Chondrocyte (in vitro differentiated cells): ENCODE data around the gene KYNU. TPM values are rescaled to one million over a fixed set of nuclear protein-coding genes. Genes with fewer than 3 reads are reported as not detected.

Experiments
- DNase-seq: peaks from one replicate; pipeline ENCODE4 v3.0.0; 2021; ENCODE audit warnings: mixed read lengths, low spot score
- H3K27ac Mint-ChIP-seq: one replicate; pipeline ENCODE4 v1.8.0; 2021; ENCODE audit warnings: mild to moderate bottlenecking, moderate library complexity, mixed read lengths; ENCODE audit not compliant: unreplicated experiment
- H3K27me3 Mint-ChIP-seq: 2 replicates; pipeline ENCODE4 v1.8.0; 2021; ENCODE audit warnings: low read depth, mixed read lengths
- H3K36me3 Mint-ChIP-seq: 2 replicates; pipeline ENCODE4 v1.8.0; 2021; ENCODE audit warnings: low read depth, mixed read lengths
- H3K4me1 Mint-ChIP-seq: 2 replicates; pipeline ENCODE4 v1.8.0; 2021; ENCODE audit warnings: low read depth, mild to moderate bottlenecking, mixed read lengths
- H3K4me3 Mint-ChIP-seq: one replicate; pipeline ENCODE4 v1.8.0; 2021; ENCODE audit warnings: mild to moderate bottlenecking, moderate library complexity, mixed read lengths; ENCODE audit not compliant: unreplicated experiment
- H3K9me3 Mint-ChIP-seq: 2 replicates; pipeline ENCODE4 v1.8.0; 2021; ENCODE audit warnings: low read depth, mixed read lengths
- CTCF ChIP-seq: fragments of 200-600 bp; sonication (generic); IDR thresholded peaks from 2 replicates; pipeline ENCODE4 v1.5.0; 2021; ENCODE audit warnings: antibody characterized with exemption, mild to moderate bottlenecking, moderate library complexity
- total RNA-seq: library from RNA; stranded (reverse); gene quantifications from 3 replicates; pipeline ENCODE4 v1.2.1, GENCODE V29; 2021

Gene KYNU
- total RNA-seq, 1 donor from 2014 or later = not detected

- no peak for TF ChIP-seq CTCF
- Mint-ChIP-seq H3K4me3 (no peak overlapping the region), H3K36me3 (no peaks in the 10 kb centered on the region), H3K27me3 (no peaks in the 10 kb centered on the region), H3K27ac (no peak overlapping the region), H3K4me1 (no peaks in the 10 kb centered on the region), H3K9me3 (peaks cover 14% of the 10 kb centered on the region)
- no peak for DNase-seq
Observed at GRCh38 chr2:142951190-142952007, 73.9 kb downstream of the KYNU start.

DNA sequence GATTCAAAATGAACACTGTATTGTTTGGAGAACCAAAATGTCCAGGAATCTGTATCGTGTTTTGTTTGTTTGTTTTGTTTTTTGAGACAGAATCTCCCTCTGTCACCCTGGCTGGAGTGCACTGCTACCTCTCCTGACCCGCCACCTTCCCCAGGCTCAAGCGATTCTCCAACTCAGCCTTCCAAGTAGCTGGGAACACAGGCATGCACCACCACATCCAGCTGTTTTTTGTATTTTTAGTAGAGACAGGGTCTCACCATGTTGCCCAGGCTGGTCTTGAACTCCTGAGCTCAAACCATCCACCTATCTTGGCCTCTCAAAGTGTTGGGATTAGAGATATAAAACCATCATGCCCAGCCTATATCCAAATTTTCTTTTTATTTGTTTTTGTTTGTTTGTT, 74.6 kb downstream of the KYNU start:
- Mint-ChIP-seq H3K27me3 (no peaks in the 10 kb centered on the region), H3K4me1 (no peaks in the 10 kb centered on the region), H3K27ac (no peak overlapping the region), H3K4me3 (no peak overlapping the region), H3K36me3 (no peaks in the 10 kb centered on the region), H3K9me3 (peaks cover 14% of the 10 kb centered on the region)
- DNase-seq = no peak
- no peak for TF ChIP-seq CTCF

GRCh38 chr2:142952793-142953494, 75.5 kb downstream of the KYNU start:
- no peak for TF ChIP-seq CTCF
- H3K4me3 Mint-ChIP-seq = no peak overlapping the region
- H3K9me3 Mint-ChIP-seq = peaks cover 14% of the 10 kb centered on the region
- H3K27ac Mint-ChIP-seq = no peak overlapping the region
- H3K36me3 Mint-ChIP-seq = no peaks in the 10 kb centered on the region
- H3K4me1 Mint-ChIP-seq = no peaks in the 10 kb centered on the region
- no peak for DNase-seq
- no peaks in the 10 kb centered on the region for H3K27me3 Mint-ChIP-seq

GRCh38 chr2:142954493-142954892, 77.0 kb downstream of the KYNU start:
- Mint-ChIP-seq H3K36me3 (no peaks in the 10 kb centered on the region), H3K27ac (no peak overlapping the region), H3K27me3 (no peaks in the 10 kb centered on the region), H3K4me1 (no peaks in the 10 kb centered on the region), H3K4me3 (no peak overlapping the region), H3K9me3 (peaks cover 9% of the 10 kb centered on the region)
- TF ChIP-seq CTCF = no peak
- no peak for DNase-seq

DNA sequence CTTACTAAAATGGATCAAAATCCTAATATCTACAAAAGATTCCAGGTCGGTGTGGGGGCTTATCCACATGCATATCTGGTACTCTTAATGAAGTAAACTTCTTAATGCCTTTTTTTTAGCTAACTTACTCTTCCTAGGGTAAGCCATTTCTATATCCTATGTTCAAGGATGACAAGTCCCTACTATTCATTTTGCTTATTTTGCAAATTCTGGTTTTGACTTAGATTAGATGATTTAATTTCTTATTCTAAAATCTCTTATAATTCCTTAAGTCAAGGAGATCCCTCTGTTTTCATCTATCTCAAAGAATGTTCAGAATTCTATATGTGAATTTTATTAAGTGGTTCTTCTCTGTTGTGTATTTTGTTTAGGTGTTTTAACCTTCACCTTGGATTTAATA, 79.7 kb downstream of the KYNU start:
- TF ChIP-seq CTCF = no peak
- no peaks in the 10 kb centered on the region for H3K27me3 Mint-ChIP-seq
- H3K4me1 Mint-ChIP-seq = no peaks in the 10 kb centered on the region
- peaks cover 3% of the 10 kb centered on the region for H3K9me3 Mint-ChIP-seq
- no peak overlapping the region for H3K27ac Mint-ChIP-seq
- DNase-seq = no peak
- no peaks in the 10 kb centered on the region for H3K36me3 Mint-ChIP-seq
- H3K4me3 Mint-ChIP-seq = no peak overlapping the region
